Measurements from ENCODE around the gene KRT3.
"Not testable (repeated sequence)": the region's sequence is repeated elsewhere in the genome, so short reads cannot be mapped to it uniquely, and the experiment has no call there.

The KRT3 gene

GRCh38 chr12:52761802-52762201, 34.1 kb downstream of the KRT3 start:
- Histone ChIP-seq H3K27ac (ENCODE audit: low read depth, low read length) (no peak overlapping the region), H3K9ac (ENCODE audit: low read depth in 1 of 2, low read length in 2 of 2) (no peak overlapping the region), H3K27me3 (ENCODE audit: control insufficient read depth in 1 of 2, insufficient read depth in 2 of 2, low read length in 2 of 2) (peaks cover 3 to 4% of the 10 kb centered on the region in 2 donors), H3K9me3 (ENCODE audit: control insufficient read depth in 1 of 2, low read length in 2 of 2) (peaks cover 10 to 12% of the 10 kb centered on the region in 2 donors), H3K4me3 (ENCODE audit: low read depth in 1 of 2, low read length in 2 of 2) (no peak overlapping the region), H3K36me3 (ENCODE audit: control insufficient read depth in 1 of 2, insufficient read depth in 2 of 2, low read length in 2 of 2) (no peaks in the 10 kb centered on the region), H3K4me1 (ENCODE audit: control insufficient read depth in 1 of 2, insufficient read depth in 2 of 2, low read length in 2 of 2) (no peaks in the 10 kb centered on the region)

GRCh38 chr12:52761218-52761617, 34.7 kb downstream of the KRT3 start:
- not testable (repeated sequence) for H3K36me3 ChIP-seq (ENCODE audit: control insufficient read depth in 1 of 2, insufficient read depth in 2 of 2, low read length in 2 of 2); H3K9ac ChIP-seq (ENCODE audit: low read depth in 1 of 2, low read length in 2 of 2); H3K4me3 ChIP-seq (ENCODE audit: low read depth in 1 of 2, low read length in 2 of 2); H3K27ac ChIP-seq (ENCODE audit: low read depth, low read length); H3K4me1 ChIP-seq (ENCODE audit: control insufficient read depth in 1 of 2, insufficient read depth in 2 of 2, low read length in 2 of 2); H3K27me3 ChIP-seq (ENCODE audit: control insufficient read depth in 1 of 2, insufficient read depth in 2 of 2, low read length in 2 of 2)
- peaks cover 10 to 12% of the 10 kb centered on the region in 2 donors for H3K9me3 ChIP-seq (ENCODE audit: control insufficient read depth in 1 of 2, low read length in 2 of 2)

- H3K4me3 ChIP-seq (ENCODE audit: low read depth in 1 of 2, low read length in 2 of 2) = no peak overlapping the region
- H3K36me3 ChIP-seq (ENCODE audit: control insufficient read depth in 1 of 2, insufficient read depth in 2 of 2, low read length in 2 of 2) = no peaks in the 10 kb centered on the region
Observed at GRCh38 chr12:52760623-52761022, 35.3 kb downstream of the KRT3 start.

GRCh38 chr12:52759695-52760094, 36.2 kb downstream of the KRT3 start:
- H3K9ac ChIP-seq (ENCODE audit: low read depth in 1 of 2, low read length in 2 of 2) = no peak overlapping the region
- H3K9me3 ChIP-seq (ENCODE audit: control insufficient read depth in 1 of 2, low read length in 2 of 2) = peaks cover 10 to 12% of the 10 kb centered on the region in 2 donors
- no peak overlapping the region for H3K27ac ChIP-seq (ENCODE audit: low read depth, low read length)
- H3K36me3 ChIP-seq (ENCODE audit: control insufficient read depth in 1 of 2, insufficient read depth in 2 of 2, low read length in 2 of 2) = no peaks in the 10 kb centered on the region
- H3K4me1 ChIP-seq (ENCODE audit: control insufficient read depth in 1 of 2, insufficient read depth in 2 of 2, low read length in 2 of 2) = no peaks in the 10 kb centered on the region
- H3K4me3 ChIP-seq (ENCODE audit: low read depth in 1 of 2, low read length in 2 of 2) = no peak overlapping the region
- H3K27me3 ChIP-seq (ENCODE audit: control insufficient read depth in 1 of 2, insufficient read depth in 2 of 2, low read length in 2 of 2) = peaks cover 0 to 4% of the 10 kb centered on the region in 2 donors

More at GRCh38 chr12:52760623-52761022, 35.3 kb downstream of the KRT3 start:
- Histone ChIP-seq H3K9ac (ENCODE audit: low read depth in 1 of 2, low read length in 2 of 2) (no peak overlapping the region), H3K9me3 (ENCODE audit: control insufficient read depth in 1 of 2, low read length in 2 of 2) (peaks cover 10 to 12% of the 10 kb centered on the region in 2 donors), H3K4me1 (ENCODE audit: control insufficient read depth in 1 of 2, insufficient read depth in 2 of 2, low read length in 2 of 2) (no peaks in the 10 kb centered on the region), H3K27me3 (ENCODE audit: control insufficient read depth in 1 of 2, insufficient read depth in 2 of 2, low read length in 2 of 2) (peaks cover 0 to 4% of the 10 kb centered on the region in 2 donors), H3K27ac (ENCODE audit: low read depth, low read length) (no peak overlapping the region)

GRCh38 chr12:52759218-52759617, 36.7 kb downstream of the KRT3 start:
- Histone ChIP-seq H3K4me3 (ENCODE audit: low read depth in 1 of 2, low read length in 2 of 2) (no peak overlapping the region), H3K9ac (ENCODE audit: low read depth in 1 of 2, low read length in 2 of 2) (no peak overlapping the region), H3K27ac (ENCODE audit: low read depth, low read length) (no peak overlapping the region), H3K4me1 (ENCODE audit: control insufficient read depth in 1 of 2, insufficient read depth in 2 of 2, low read length in 2 of 2) (no peaks in the 10 kb centered on the region), H3K9me3 (ENCODE audit: control insufficient read depth in 1 of 2, low read length in 2 of 2) (peaks cover 10 to 12% of the 10 kb centered on the region in 2 donors), H3K36me3 (ENCODE audit: control insufficient read depth in 1 of 2, insufficient read depth in 2 of 2, low read length in 2 of 2) (no peaks in the 10 kb centered on the region), H3K27me3 (ENCODE audit: control insufficient read depth in 1 of 2, insufficient read depth in 2 of 2, low read length in 2 of 2) (peaks cover 0 to 4% of the 10 kb centered on the region in 2 donors)

- Histone ChIP-seq H3K4me1 (ENCODE audit: control insufficient read depth in 1 of 2, insufficient read depth in 2 of 2, low read length in 2 of 2) (no peaks in the 10 kb centered on the region), H3K36me3 (ENCODE audit: control insufficient read depth in 1 of 2, insufficient read depth in 2 of 2, low read length in 2 of 2) (no peaks in the 10 kb centered on the region), H3K9me3 (ENCODE audit: control insufficient read depth in 1 of 2, low read length in 2 of 2) (peaks cover 10 to 12% of the 10 kb centered on the region in 2 donors), H3K27ac (ENCODE audit: low read depth, low read length) (no peak overlapping the region), H3K4me3 (ENCODE audit: low read depth in 1 of 2, low read length in 2 of 2) (no peak overlapping the region), H3K27me3 (ENCODE audit: control insufficient read depth in 1 of 2, insufficient read depth in 2 of 2, low read length in 2 of 2) (peaks cover 4% of the 10 kb centered on the region in 2 donors), H3K9ac (ENCODE audit: low read depth in 1 of 2, low read length in 2 of 2) (no peak overlapping the region)
Observed at GRCh38 chr12:52757449-52758176, 38.3 kb downstream of the KRT3 start.

- Histone ChIP-seq H3K36me3 (ENCODE audit: control insufficient read depth in 1 of 2, insufficient read depth in 2 of 2, low read length in 2 of 2) (no peaks in the 10 kb centered on the region), H3K4me1 (ENCODE audit: control insufficient read depth in 1 of 2, insufficient read depth in 2 of 2, low read length in 2 of 2) (no peaks in the 10 kb centered on the region), H3K27ac (ENCODE audit: low read depth, low read length) (no peak overlapping the region), H3K9ac (ENCODE audit: low read depth in 1 of 2, low read length in 2 of 2) (no peak overlapping the region), H3K4me3 (ENCODE audit: low read depth in 1 of 2, low read length in 2 of 2) (no peak overlapping the region), H3K9me3 (ENCODE audit: control insufficient read depth in 1 of 2, low read length in 2 of 2) (peaks cover 4 to 6% of the 10 kb centered on the region in 2 donors), H3K27me3 (ENCODE audit: control insufficient read depth in 1 of 2, insufficient read depth in 2 of 2, low read length in 2 of 2) (peaks cover 4 to 6% of the 10 kb centered on the region in 2 donors)
Observed at GRCh38 chr12:52756281-52756960, 39.5 kb downstream of the KRT3 start.

- no peak overlapping the region for H3K9ac ChIP-seq (ENCODE audit: low read depth in 1 of 2, low read length in 2 of 2)
- H3K36me3 ChIP-seq (ENCODE audit: control insufficient read depth in 1 of 2, insufficient read depth in 2 of 2, low read length in 2 of 2) = no peaks in the 10 kb centered on the region
- H3K4me1 ChIP-seq (ENCODE audit: control insufficient read depth in 1 of 2, insufficient read depth in 2 of 2, low read length in 2 of 2) = no peaks in the 10 kb centered on the region
- no peak overlapping the region for H3K27ac ChIP-seq (ENCODE audit: low read depth, low read length)
- H3K4me3 ChIP-seq (ENCODE audit: low read depth in 1 of 2, low read length in 2 of 2) = no peak overlapping the region
- H3K9me3 ChIP-seq (ENCODE audit: control insufficient read depth in 1 of 2, low read length in 2 of 2) = peaks cover 3% of the 10 kb centered on the region in 2 donors
- H3K27me3 ChIP-seq (ENCODE audit: control insufficient read depth in 1 of 2, insufficient read depth in 2 of 2, low read length in 2 of 2) = peaks cover 4 to 6% of the 10 kb centered on the region in 2 donors
Observed at GRCh38 chr12:52755533-52755932, 40.4 kb downstream of the KRT3 start.

- Histone ChIP-seq H3K9ac (ENCODE audit: low read depth in 1 of 2, low read length in 2 of 2) (no peak overlapping the region), H3K4me3 (ENCODE audit: low read depth in 1 of 2, low read length in 2 of 2) (no peak overlapping the region), H3K4me1 (ENCODE audit: control insufficient read depth in 1 of 2, insufficient read depth in 2 of 2, low read length in 2 of 2) (no peaks in the 10 kb centered on the region), H3K9me3 (ENCODE audit: control insufficient read depth in 1 of 2, low read length in 2 of 2) (no peaks in the 10 kb centered on the region), H3K36me3 (ENCODE audit: control insufficient read depth in 1 of 2, insufficient read depth in 2 of 2, low read length in 2 of 2) (no peaks in the 10 kb centered on the region), H3K27me3 (ENCODE audit: control insufficient read depth in 1 of 2, insufficient read depth in 2 of 2, low read length in 2 of 2) (peaks cover 4 to 6% of the 10 kb centered on the region in 2 donors), H3K27ac (ENCODE audit: low read depth, low read length) (no peak overlapping the region)
Observed at GRCh38 chr12:52754135-52754534, 41.8 kb downstream of the KRT3 start.

GRCh38 chr12:52753283-52753682, 42.6 kb downstream of the KRT3 start:
- no peaks in the 10 kb centered on the region for H3K36me3 ChIP-seq (ENCODE audit: control insufficient read depth in 1 of 2, insufficient read depth in 2 of 2, low read length in 2 of 2)
- no peak overlapping the region for H3K9ac ChIP-seq (ENCODE audit: low read depth in 1 of 2, low read length in 2 of 2)
- no peak overlapping the region for H3K27ac ChIP-seq (ENCODE audit: low read depth, low read length)
- H3K4me3 ChIP-seq (ENCODE audit: low read depth in 1 of 2, low read length in 2 of 2) = no peak overlapping the region
- H3K27me3 ChIP-seq (ENCODE audit: control insufficient read depth in 1 of 2, insufficient read depth in 2 of 2, low read length in 2 of 2) = peaks cover 0 to 6% of the 10 kb centered on the region in 2 donors
- H3K4me1 ChIP-seq (ENCODE audit: control insufficient read depth in 1 of 2, insufficient read depth in 2 of 2, low read length in 2 of 2) = no peaks in the 10 kb centered on the region
- no peaks in the 10 kb centered on the region for H3K9me3 ChIP-seq (ENCODE audit: control insufficient read depth in 1 of 2, low read length in 2 of 2)
